Stimulated activated CD8-positive, alpha-beta memory T cell treated with anti-CD3 and anti-CD28 coated beads, Interleukin-7, amount 100 ng/mL, for 4 hours (primary cell): ENCODE measurements around the gene NVL.

Experiments
- DNase-seq, 2 donors: peaks; one replicate each; pipeline ENCODE4 v3.0.0-alpha.2; 2020; ENCODE audit warnings: low read depth in 2 of 2

The NVL gene

DNA sequence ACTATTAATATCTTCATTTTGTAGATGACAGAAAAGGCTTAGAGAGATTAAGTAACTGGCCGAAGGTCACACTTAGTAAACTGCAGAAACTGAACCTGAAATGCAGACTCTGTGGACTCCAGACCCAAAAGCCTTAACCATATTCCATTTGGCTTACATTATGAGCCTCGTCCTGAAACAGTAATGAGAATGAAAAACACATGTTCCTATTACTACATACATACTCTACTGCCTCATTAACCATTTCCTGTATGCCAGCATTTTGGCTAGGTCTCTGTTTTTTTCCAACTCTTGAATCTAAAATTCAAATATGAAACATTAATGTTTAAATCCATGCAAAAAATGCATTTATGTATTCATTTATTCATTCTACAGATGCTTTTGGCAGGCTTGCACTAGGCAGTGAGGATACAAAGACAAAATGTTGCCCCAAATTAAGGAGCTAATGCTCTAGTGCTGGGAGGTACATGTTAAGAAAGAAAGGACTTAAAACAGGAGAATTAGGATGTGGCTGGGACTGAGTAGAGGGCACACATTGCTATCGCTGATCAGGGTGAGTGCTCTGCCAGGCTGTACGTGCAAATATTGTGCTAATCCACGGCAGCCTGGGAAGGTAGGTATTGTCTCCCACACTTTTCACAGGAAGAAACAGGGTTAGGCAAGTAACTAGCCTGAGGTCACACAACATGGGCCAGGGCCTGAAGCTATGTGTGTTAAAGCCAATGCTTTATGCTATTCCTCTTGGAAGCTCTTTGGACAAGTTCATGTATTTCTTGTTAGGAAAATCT, 133.0 kb downstream of the NVL start:
- no peak for DNase-seq

DNA sequence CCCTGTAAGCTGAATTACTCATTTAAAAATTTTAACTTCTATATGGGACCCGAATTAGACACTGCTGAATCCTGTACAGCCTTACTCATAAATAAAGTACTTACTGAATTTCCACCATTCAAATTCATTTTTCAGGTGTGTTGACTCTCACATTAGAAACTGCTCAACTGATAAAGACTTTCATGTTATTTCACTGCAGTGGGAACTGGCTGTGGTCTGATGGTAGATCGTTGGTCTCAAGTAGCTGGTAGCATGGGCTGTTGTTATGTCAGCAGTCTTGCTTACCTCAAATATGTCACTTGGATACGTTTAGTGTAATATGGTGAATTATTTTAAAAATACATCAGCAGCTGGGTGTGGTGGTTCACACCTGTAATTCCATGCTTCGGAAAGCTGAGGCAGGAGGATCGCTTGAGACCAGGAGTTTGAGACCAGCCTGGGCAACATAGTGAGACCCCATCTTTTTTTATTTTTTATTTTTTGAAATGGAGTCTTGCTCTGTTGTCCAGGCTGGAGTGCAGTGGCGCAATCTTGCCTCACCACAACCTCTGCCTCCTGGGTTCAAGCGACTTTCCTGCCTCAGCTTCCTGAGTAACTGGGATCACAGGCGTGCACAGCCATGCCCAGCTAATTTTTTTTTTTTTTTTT, 136.5 kb downstream of the NVL start:
- no peak for DNase-seq

- no peak for DNase-seq
Observed at GRCh38 chr1:224192082-224192788, 137.7 kb downstream of the NVL start.

GRCh38 chr1:224189561-224189960, 140.4 kb downstream of the NVL start:
- DNase-seq = no peak

GRCh38 chr1:224188286-224188685, 141.7 kb downstream of the NVL start:
- no peak for DNase-seq

DNA sequence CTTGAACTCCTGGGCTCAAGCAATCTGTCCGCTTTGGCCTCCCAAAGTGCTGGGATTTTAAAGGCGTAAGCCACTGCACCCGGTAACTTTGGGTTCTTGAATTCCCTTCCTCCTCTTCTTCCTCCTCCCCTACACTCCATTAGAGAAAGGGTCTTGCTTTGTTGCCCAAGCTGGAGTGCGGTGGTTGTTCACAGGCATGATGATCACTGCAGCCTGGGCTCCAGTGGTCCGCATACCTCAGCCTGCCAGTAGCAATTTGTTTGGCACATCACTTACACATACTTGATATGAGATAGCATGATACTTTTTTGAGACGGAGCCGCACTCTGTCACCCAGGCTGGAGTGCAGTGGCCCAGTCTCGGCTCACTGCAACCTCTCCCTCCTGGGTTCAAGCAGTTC, 144.8 kb downstream of the NVL start:
- no peak for DNase-seq

- DNase-seq = peak; percentile 33 to 57
Observed at GRCh38 chr1:224183591-224184312, 146.2 kb downstream of the NVL start.

- DNase-seq = peak; percentile 59 to 76
Observed at GRCh38 chr1:224182866-224183590, 146.9 kb downstream of the NVL start, which contains the start of gene DEGS1. Gene DEGS1, plus strand, starts transcription at chr1:224183240. Its CDS starts 97 bp downstream, at chr1:224183337.

GRCh38 chr1:224182057-224182865, 147.7 kb downstream of the NVL start:
- DNase-seq = no peak

GRCh38 chr1:224181453-224181810, 148.5 kb downstream of the NVL start:
- no peak for DNase-seq

- no peak for DNase-seq
Observed at GRCh38 chr1:224180783-224181452, 149.1 kb downstream of the NVL start.

DNA sequence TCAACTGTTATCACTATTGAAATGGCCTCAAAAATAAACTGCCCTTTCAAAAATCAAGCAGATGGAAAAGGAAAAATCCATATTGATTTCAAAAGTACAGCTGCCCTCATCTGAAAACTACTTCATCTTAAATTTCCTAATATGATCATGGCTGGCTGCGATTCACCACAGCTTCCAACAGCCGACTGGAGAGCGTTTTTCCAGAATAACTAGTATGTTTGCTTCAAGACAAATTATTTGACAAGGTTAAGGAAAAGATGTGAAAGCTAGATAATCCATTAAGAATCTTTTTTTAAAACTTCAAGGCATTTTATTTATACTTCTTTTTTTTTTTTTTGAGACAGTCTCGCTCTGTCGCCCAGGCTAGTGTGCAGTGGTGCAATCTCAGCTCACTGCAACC, 151.1 kb downstream of the NVL start:
- no peak for DNase-seq

DNA sequence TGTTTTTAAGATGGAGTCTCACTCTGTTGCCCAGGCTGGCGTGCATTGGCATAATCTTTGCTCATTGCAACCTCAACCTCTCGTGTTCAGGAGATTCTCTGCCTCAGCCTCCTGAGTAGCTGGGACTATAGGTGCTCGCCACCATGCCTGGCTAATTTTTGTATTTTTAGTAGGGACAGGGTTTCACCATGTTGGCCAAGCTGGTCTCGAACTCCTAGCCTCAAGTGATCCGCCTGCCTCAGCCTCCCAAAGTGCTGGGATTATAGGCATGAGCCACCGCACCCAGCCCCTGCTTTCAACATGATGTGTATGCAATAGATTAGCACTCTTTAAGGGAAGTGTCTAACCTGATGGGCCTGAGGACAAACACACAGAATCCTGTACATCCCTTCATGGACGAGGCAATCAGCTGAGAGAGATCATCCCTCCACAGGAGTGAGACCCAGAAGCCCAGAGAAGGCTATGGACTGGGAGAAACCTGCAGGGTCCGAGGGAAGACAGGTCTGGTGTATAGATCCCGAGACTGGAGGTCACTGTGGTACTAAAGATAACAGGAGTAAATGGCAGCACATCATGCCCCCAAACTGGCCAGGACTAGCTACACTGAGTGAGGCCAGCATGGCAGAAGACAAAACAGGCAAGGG, 152.5 kb downstream of the NVL start:
- DNase-seq = no peak
